HG03066 (cell line): ENCODE results near the gene CHD8.

Source experiments
- ATAC-seq: cut with Tn5 transposase; IDR thresholded peaks from one replicate; pipeline ENCODE4 v1.9.1; 2021; ENCODE audit warnings: low read depth; ENCODE audit not compliant: unreplicated experiment

CHD8 gene

GRCh38 chr14:21440859-21441258 lies 15.1 kb downstream of the CHD8 start:
- ATAC-seq = no peak

- peak; percentile 99 for ATAC-seq
Observed at GRCh38 chr14:21437063-21437901, 18.6 kb downstream of the CHD8 start.

GRCh38 chr14:21436567-21437062 lies 19.3 kb downstream of the CHD8 start:
- ATAC-seq = peak; percentile 6

GRCh38 chr14:21431126-21431525 lies 24.8 kb downstream of the CHD8 start:
- ATAC-seq = no peak

GRCh38 chr14:21428930-21429329 lies 27.0 kb downstream of the CHD8 start:
- ATAC-seq = no peak

GRCh38 chr14:21426692-21427091 lies 29.2 kb downstream of the CHD8 start:
- ATAC-seq = no peak

- no peak for ATAC-seq
Observed at GRCh38 chr14:21419528-21419927, 36.4 kb downstream of the CHD8 start.

GRCh38 chr14:21415329-21415728 lies 40.6 kb downstream of the CHD8 start:
- no peak for ATAC-seq

GRCh38 chr14:21414137-21414631 lies 41.7 kb downstream of the CHD8 start:
- ATAC-seq = no peak

GRCh38 chr14:21408147-21408546 lies 47.8 kb downstream of the CHD8 start:
- no peak for ATAC-seq

- ATAC-seq = no peak
Observed at GRCh38 chr14:21406213-21406612, 49.7 kb downstream of the CHD8 start.

- no peak for ATAC-seq
Observed at GRCh38 chr14:21405097-21405496, 50.8 kb downstream of the CHD8 start.

GRCh38 chr14:21399311-21399870 lies 56.5 kb downstream of the CHD8 start:
- no peak for ATAC-seq

- no peak for ATAC-seq
Observed at GRCh38 chr14:21398901-21399300, 57.0 kb downstream of the CHD8 start.

GRCh38 chr14:21395450-21395849 lies 60.5 kb downstream of the CHD8 start:
- no peak for ATAC-seq

GRCh38 chr14:21385188-21385904 lies 70.6 kb downstream of the CHD8 start:
- ATAC-seq = peak; percentile 40

GRCh38 chr14:21384494-21384851 lies 71.5 kb downstream of the CHD8 start:
- ATAC-seq = peak; percentile 25

- peak; percentile 80 for ATAC-seq
Observed at GRCh38 chr14:21383848-21384493, 72.0 kb downstream of the CHD8 start, which contains the start of gene SUPT16H. Gene SUPT16H (minus strand): TSS chr14:21384019. CDS start chr14:21383927, 92 bp downstream.

- ATAC-seq = no peak
Observed at GRCh38 chr14:21382886-21383847, 72.8 kb downstream of the CHD8 start.
